Glutamatergic neuron (in vitro differentiated cells): ENCODE data around the gene NMT2. TPM values are rescaled to one million over a fixed set of nuclear protein-coding genes. Genes with fewer than 3 reads are reported as not detected.

Experiments used
- DNase-seq: peaks from one replicate; pipeline ENCODE4 v3.0.0; 2022
- H3K27ac Mint-ChIP-seq: one replicate; pipeline ENCODE4 v1.8.0; 2020; ENCODE audit warnings: mild to moderate bottlenecking, mixed read lengths, inconsistent platforms; ENCODE audit not compliant: unreplicated experiment
- H3K27me3 Mint-ChIP-seq: one replicate; pipeline ENCODE4 v1.8.0; 2020; ENCODE audit warnings: mild to moderate bottlenecking, moderate library complexity, mixed read lengths, inconsistent platforms; ENCODE audit not compliant: unreplicated experiment
- H3K36me3 Mint-ChIP-seq: one replicate; pipeline ENCODE4 v1.8.0; 2020; ENCODE audit warnings: mild to moderate bottlenecking, mixed read lengths, inconsistent platforms; ENCODE audit not compliant: unreplicated experiment
- H3K4me1 Mint-ChIP-seq: one replicate; pipeline ENCODE4 v1.8.0; 2020; ENCODE audit warnings: mild to moderate bottlenecking, low read depth, mixed read lengths, inconsistent platforms; ENCODE audit not compliant: unreplicated experiment
- H3K4me3 Mint-ChIP-seq: one replicate; pipeline ENCODE4 v1.8.0; 2020; ENCODE audit warnings: mild to moderate bottlenecking, mixed read lengths, inconsistent platforms; ENCODE audit not compliant: unreplicated experiment
- H3K9me3 Mint-ChIP-seq: one replicate; pipeline ENCODE4 v1.8.0; 2020; ENCODE audit warnings: mild to moderate bottlenecking, moderate library complexity, mixed read lengths, inconsistent platforms; ENCODE audit not compliant: unreplicated experiment
- total RNA-seq: library from RNA; stranded (reverse); fragmentation: NEBNext Ultra II Directional; extraction: Animal tissue kit (Norgen Biotek cat#: 25700); gene quantifications from one replicate; pipeline ENCODE4 v1.2.1, GENCODE V29; 2021; ENCODE audit not compliant: unreplicated experiment
- TF ChIP-seq, protein P1 (sequence below): fragments of 200-600 bp; sonication (generic); IDR thresholded peaks from one replicate; pipeline ENCODE4 v1.5.0; 2021; ENCODE audit not compliant: partially characterized antibody, unreplicated experiment

Gene NMT2
- total RNA-seq, 1 donor from 2014 or later = 33.4 TPM

DNA sequence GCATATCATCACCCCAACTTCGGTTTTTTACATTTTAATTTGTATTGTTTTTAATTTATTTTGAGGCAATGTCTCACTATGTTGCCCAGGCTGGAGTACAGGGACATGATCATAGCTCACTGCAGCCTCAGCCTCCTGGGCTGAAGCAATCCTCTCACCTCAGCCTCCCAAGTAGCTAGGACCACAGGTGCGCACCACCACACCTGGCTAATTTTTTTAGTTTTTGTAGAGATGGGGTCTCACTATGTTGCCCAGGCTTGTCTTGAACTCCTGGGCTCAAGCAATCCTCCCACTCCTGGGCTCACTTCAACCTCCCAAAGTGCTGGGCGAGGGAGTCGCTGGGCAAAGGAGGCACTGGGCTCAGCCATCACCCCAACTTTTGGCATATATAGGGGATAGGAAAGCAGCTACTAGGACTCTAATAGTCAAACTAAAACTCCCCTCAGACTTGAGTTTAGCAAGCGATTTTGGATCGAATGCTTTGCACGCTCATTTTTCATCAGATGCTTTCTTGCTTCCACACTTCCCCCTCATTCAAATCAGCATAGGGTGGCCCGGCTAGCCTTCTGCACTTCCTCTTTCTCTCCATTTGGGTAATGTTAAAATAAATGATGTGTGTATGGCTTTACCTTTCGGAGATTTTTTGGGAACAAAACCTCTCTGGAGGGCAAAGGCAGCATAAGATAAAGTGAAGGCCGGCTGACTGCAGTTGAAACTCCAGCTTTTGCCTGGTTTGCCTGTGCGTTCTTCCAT, 20.8 kb upstream of the NMT2 start:
- DNase-seq = no peak
- peaks cover 6% of the 10 kb centered on the region for H3K9me3 Mint-ChIP-seq
- H3K27ac Mint-ChIP-seq = no peak overlapping the region
- H3K4me1 Mint-ChIP-seq = no peaks in the 10 kb centered on the region
- H3K4me3 Mint-ChIP-seq = no peak overlapping the region
- TF ChIP-seq, protein P1, sequence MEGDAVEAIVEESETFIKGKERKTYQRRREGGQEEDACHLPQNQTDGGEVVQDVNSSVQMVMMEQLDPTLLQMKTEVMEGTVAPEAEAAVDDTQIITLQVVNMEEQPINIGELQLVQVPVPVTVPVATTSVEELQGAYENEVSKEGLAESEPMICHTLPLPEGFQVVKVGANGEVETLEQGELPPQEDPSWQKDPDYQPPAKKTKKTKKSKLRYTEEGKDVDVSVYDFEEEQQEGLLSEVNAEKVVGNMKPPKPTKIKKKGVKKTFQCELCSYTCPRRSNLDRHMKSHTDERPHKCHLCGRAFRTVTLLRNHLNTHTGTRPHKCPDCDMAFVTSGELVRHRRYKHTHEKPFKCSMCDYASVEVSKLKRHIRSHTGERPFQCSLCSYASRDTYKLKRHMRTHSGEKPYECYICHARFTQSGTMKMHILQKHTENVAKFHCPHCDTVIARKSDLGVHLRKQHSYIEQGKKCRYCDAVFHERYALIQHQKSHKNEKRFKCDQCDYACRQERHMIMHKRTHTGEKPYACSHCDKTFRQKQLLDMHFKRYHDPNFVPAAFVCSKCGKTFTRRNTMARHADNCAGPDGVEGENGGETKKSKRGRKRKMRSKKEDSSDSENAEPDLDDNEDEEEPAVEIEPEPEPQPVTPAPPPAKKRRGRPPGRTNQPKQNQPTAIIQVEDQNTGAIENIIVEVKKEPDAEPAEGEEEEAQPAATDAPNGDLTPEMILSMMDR = no peak
- H3K27me3 Mint-ChIP-seq = peaks cover 9% of the 10 kb centered on the region
- peaks cover 31% of the 10 kb centered on the region for H3K36me3 Mint-ChIP-seq

DNA sequence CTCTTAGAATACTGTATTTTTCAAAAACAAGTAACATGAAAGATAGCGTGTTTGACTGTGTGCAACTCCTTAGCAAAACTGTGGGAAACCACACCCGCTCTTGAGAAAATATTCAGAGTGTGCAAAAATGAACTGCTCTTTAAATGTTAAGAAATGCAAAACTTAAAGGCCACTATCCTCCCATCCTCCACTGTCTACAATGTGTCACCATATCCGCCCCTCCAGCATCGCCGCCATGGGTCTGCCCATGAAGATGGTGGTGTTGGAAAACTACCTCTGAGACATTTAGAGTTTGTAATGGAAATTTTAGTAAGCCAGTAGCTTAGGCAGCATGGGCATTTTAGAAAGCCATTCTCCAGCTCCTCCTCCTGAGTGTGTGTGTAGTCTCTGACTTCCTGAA, 20.1 kb upstream of the NMT2 start:
- Mint-ChIP-seq H3K4me3 (no peak overlapping the region), H3K36me3 (peaks cover 26% of the 10 kb centered on the region), H3K27ac (no peak overlapping the region), H3K9me3 (peaks cover 8% of the 10 kb centered on the region), H3K4me1 (no peaks in the 10 kb centered on the region), H3K27me3 (peaks cover 9% of the 10 kb centered on the region)
- DNase-seq = no peak
- TF ChIP-seq, protein P1 = no peak

DNA sequence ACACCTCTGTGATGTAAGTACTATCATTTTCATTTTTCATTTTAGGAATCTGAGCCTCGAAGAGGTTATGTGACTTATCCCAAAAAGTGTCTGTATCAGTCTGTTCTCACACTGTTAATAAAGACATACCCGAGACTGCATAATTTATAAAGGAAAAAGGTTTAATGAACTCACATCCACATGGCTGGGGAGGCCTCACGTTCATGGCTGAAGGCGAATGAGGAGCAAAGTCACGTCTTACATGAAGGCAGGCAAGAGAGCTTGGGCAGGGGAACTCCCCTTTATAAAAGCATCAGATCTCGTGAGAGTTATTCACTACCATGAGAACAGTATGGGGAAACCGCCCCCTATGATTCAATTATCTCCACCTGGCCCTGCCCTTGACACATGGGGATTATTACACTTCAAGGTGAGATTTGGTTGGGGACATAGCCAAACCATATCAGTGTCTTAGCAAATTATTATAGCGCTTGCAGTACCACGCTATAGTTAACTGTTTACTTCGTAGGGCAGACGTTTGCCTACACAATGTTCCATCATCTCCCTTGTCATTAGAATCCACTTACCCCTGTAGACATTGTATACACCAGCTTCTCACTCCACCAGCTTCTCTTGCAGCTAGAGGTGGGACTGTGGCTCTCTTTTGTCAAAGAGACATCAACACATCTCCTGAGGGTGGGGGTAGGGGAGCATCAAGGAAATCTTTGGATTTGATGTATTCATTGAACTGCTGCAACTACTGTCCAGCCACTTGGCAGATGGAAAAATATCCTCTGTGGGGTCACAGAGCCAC, 15.4 kb upstream of the NMT2 start:
- H3K9me3 Mint-ChIP-seq = peaks cover 8% of the 10 kb centered on the region

DNA sequence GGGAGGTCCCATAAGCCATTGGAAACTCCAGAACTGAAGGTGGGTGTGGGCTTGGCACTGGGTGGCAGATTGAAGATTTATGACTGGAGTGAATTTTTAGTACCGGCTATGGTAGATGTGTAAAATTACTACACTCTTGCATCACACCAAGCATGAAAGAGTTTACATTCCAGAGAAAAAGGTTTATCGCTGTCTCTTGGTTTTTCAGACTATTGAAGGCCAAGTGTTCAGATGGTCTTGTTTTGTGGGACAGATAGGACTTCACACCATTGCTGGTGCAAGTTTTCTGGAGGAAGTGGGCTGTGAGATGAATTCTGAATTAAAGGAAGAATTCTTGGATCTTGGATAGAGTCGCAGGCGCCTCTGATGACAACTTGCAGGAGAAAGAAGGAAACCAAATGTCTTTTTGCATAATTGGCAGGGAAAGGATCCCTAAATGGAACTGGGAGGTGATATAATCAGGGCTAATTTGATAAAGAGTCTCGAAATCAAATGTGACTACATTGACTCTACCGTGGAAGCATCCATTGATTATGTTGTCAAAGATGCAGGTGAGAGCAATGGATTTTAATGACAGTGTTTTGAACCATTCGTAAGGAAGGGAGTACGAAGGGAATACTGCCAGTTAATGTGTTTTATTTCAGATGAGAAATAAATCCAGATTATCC, 14.2 kb upstream of the NMT2 start:
- peaks cover 24% of the 10 kb centered on the region for H3K36me3 Mint-ChIP-seq
- TF ChIP-seq, protein P1 = no peak
- peaks cover 8% of the 10 kb centered on the region for H3K9me3 Mint-ChIP-seq
- no peak overlapping the region for H3K27ac Mint-ChIP-seq
- H3K4me1 Mint-ChIP-seq = no peaks in the 10 kb centered on the region
- no peak overlapping the region for H3K4me3 Mint-ChIP-seq
- H3K27me3 Mint-ChIP-seq = peaks cover 7% of the 10 kb centered on the region
- DNase-seq = no peak

More for the DNA sequence above, 15.4 kb upstream of the NMT2 start:
- TF ChIP-seq, protein P1 = no peak
- Mint-ChIP-seq H3K36me3 (peaks cover 24% of the 10 kb centered on the region), H3K4me3 (no peak overlapping the region), H3K4me1 (no peaks in the 10 kb centered on the region), H3K27ac (no peak overlapping the region), H3K27me3 (peaks cover 7% of the 10 kb centered on the region)
- DNase-seq = no peak
